GM12878 (cell line): Measurements from ENCODE around the gene LAIR1. TPM values are rescaled to one million over a fixed set of nuclear protein-coding genes. Genes with fewer than 3 reads are reported as not detected.

Experiments used
- ATAC-seq: fragments of 200-7000 bp; cut with Tn5 transposase; 3 replicates; pipeline ENCODE4 v1.9.1; 2020; ENCODE audit warnings: mild to moderate bottlenecking, moderate library complexity
- BruUV-seq: library from RNA; stranded (reverse); fragments of 400-500 nt; replicated peaks from 2 replicates; lab custom pipeline; 2021; lab: Mats Ljungman, UMichigan
- CTCF ChIA-PET: fragments of 300-600 bp; sonication (Branson Sonifier 250); formaldehyde crosslinking; extraction: SDS; loops from one replicate; lab custom pipeline; 2021; ENCODE audit warnings: inconsistent platforms; lab: Yijun Ruan, JAX
- POLR2A ChIA-PET: fragments of 350-600 bp; formaldehyde crosslinking; extraction: SDS; loops from one replicate; lab custom pipeline; 2021; ENCODE audit warnings: inconsistent platforms; lab: Charles Lee
- RAD21 ChIA-PET: fragments of 300-600 bp; sonication (Branson Sonifier 250); formaldehyde crosslinking; loops from one replicate; lab custom pipeline; 2023; ENCODE audit warnings: antibody characterized with exemption; ENCODE audit not compliant: unreplicated experiment; lab: Charles Lee
- SMC1A ChIA-PET: fragments of 300-600 bp; sonication (Branson Sonifier 250); formaldehyde crosslinking; loops from one replicate; lab custom pipeline; 2023; ENCODE audit not compliant: unreplicated experiment, uncharacterized antibody; lab: Charles Lee
- DNase-seq: peaks from one replicate; pipeline ENCODE4 v3.0.0-alpha.2; 2011; ENCODE audit warnings: low read depth, low spot score
- FAIRE-seq: peaks from 3 replicates; lab custom pipeline; 2011; peaks lifted over from hg19 to GRCh38; lab: Jason Lieb, UNC
- H2AFZ ChIP-seq: 2 replicates; pipeline ENCODE4 v1.6.0; 2011; ENCODE audit warnings: low read depth, low read length, control low read depth; ENCODE audit not compliant: control insufficient read depth
- H3K27ac ChIP-seq: 2 replicates; pipeline ENCODE4 v1.5.1; 2011; ENCODE audit warnings: control low read depth; ENCODE audit not compliant: control insufficient read depth, insufficient read depth
- H3K27me3 ChIP-seq, 2 experiments: replicated peaks in 1 of 2; 2 replicates each; pipeline versions ENCODE4 v1.6.0 to v1.6.1; 2011; ENCODE audit warnings: low read length in 1 of 2; ENCODE audit not compliant: control insufficient read depth in 2 of 2, insufficient read depth in 2 of 2
- H3K36me3 ChIP-seq, 2 experiments: 2 replicates each; pipeline ENCODE4 v1.5.1; 2011; ENCODE audit warnings: low read length in 1 of 2; ENCODE audit not compliant: control insufficient read depth in 2 of 2, insufficient read depth in 2 of 2
- H3K4me1 ChIP-seq: 2 replicates; pipeline ENCODE4 v1.6.1; 2011; ENCODE audit warnings: mild to moderate bottlenecking, low read length, moderate library complexity, mixed read lengths; ENCODE audit not compliant: control insufficient read depth, insufficient read depth
- H3K4me2 ChIP-seq: 2 replicates; pipeline ENCODE4 v1.6.0; 2011; ENCODE audit warnings: control low read depth; ENCODE audit not compliant: control insufficient read depth, insufficient read depth
- H3K4me3 ChIP-seq: fragments of 200-600 bp; sonication (generic); 2 replicates; pipeline ENCODE4 v1.5.1; 2016
- H3K79me2 ChIP-seq: 2 replicates; pipeline ENCODE4 v1.6.0; 2011; ENCODE audit warnings: low read length; ENCODE audit not compliant: control insufficient read depth, insufficient read depth
- H3K9ac ChIP-seq: 2 replicates; pipeline ENCODE4 v1.8.0; 2011; ENCODE audit warnings: low read length, control low read depth, mixed read lengths; ENCODE audit not compliant: control insufficient read depth, insufficient read depth
- H3K9me3 ChIP-seq: replicated peaks from 3 replicates; pipeline ENCODE4 v1.5.1; 2011; ENCODE audit warnings: mild to moderate bottlenecking, low read length; ENCODE audit not compliant: control insufficient read depth, insufficient read depth
- H4K20me1 ChIP-seq: 2 replicates; pipeline ENCODE4 v1.6.0; 2011; ENCODE audit not compliant: control insufficient read depth, insufficient read depth
- ATF7 ChIP-seq: fragments of 450-650 bp; IDR thresholded peaks from 2 replicates; pipeline ENCODE4 v1.6.1; 2016; ENCODE audit warnings: low read depth, mild to moderate bottlenecking
- DPF2 ChIP-seq: fragments of 450-650 bp; IDR thresholded peaks from 2 replicates; pipeline ENCODE4 v1.6.1; 2017; ENCODE audit warnings: mild to moderate bottlenecking
- E2F4 ChIP-seq: IDR thresholded peaks from 2 replicates; pipeline ENCODE4 v1.6.1; 2012; ENCODE audit warnings: low read depth, low read length, improper control_type of control experiment
- EED ChIP-seq: sonication (generic); IDR thresholded peaks from 2 replicates; pipeline ENCODE4 v1.6.1; 2016; ENCODE audit warnings: antibody characterized with exemption, low read depth
- ELK1 ChIP-seq: IDR thresholded peaks from 2 replicates; pipeline ENCODE4 v1.6.1; 2012; ENCODE audit warnings: low read depth, low read length, improper control_type of control experiment
- HDAC2 ChIP-seq: fragments of 200-600 bp; sonication (generic); IDR thresholded peaks from 2 replicates; pipeline ENCODE4 v1.6.1; 2017
- NR2C1 ChIP-seq: fragments of 450-650 bp; IDR thresholded peaks from 2 replicates; pipeline ENCODE4 v1.6.1; 2017; ENCODE audit warnings: antibody characterized with exemption, mild to moderate bottlenecking, moderate library complexity
- RAD21 ChIP-seq: IDR thresholded peaks from 2 replicates; pipeline ENCODE4 v1.6.1; 2011; ENCODE audit warnings: mild to moderate bottlenecking, low read depth, low read length, moderate library complexity; ENCODE audit not compliant: insufficient read depth
- RELA ChIP-seq: fragments of 450-650 bp; IDR thresholded peaks from 2 replicates; pipeline ENCODE4 v1.8.0; 2014; ENCODE audit warnings: borderline replicate concordance; ENCODE audit not compliant: partially characterized antibody
- SIX5 ChIP-seq: IDR thresholded peaks from 2 replicates; pipeline ENCODE4 v1.6.1; 2011; ENCODE audit warnings: mild to moderate bottlenecking, low read depth, low read length, moderate library complexity; ENCODE audit not compliant: severe bottlenecking
- STAT1 ChIP-seq: fragments of 450-650 bp; conservative IDR thresholded peaks from 2 replicates; pipeline ENCODE4 v1.6.1; 2014; ENCODE audit warnings: antibody characterized with exemption, mild to moderate bottlenecking
- ZBTB11 ChIP-seq: fragments of 450-650 bp; formaldehyde crosslinking; IDR thresholded peaks from 2 replicates; pipeline ENCODE4 v1.5.0; 2022; ENCODE audit warnings: mild to moderate bottlenecking, missing genetic modification characterization
- ZBTB4 ChIP-seq: fragments of 450-650 bp; formaldehyde crosslinking; IDR thresholded peaks from 2 replicates; pipeline ENCODE4 v1.4.0; 2022; ENCODE audit warnings: mild to moderate bottlenecking, moderate library complexity
- WGBS: methylation state at CpG from one replicate; pipeline ENCODE4 v1.1.6; 2016; ENCODE audit warnings: low lambda C conversion rate; ENCODE audit not compliant: insufficient replicate concordance, insufficient coverage; ENCODE audit errors: missing lambda C conversion rate; 5-methylcytosine and 5-hydroxymethylcytosine counted together
- in situ Hi-C: fragments of 300-500 bp; cut with MboI; formaldehyde crosslinking; loops from 9 replicates; pipeline ENCODE4 v1.14.3; 2018; ENCODE audit warnings: mixed read lengths
- intact Hi-C: fragments of 100-400 bp; cut with micrococcal nuclease; formaldehyde crosslinking; loops from one replicate; pipeline ENCODE4 v1.14.2; 2022; ENCODE audit not compliant: unreplicated experiment
- polyA plus RNA-seq, 11 experiments: library from polyadenylated mRNA; depleted of rRNA in 4 of 11; unstranded in 6 of 11; stranded (reverse) in 5 of 11; fragments of >200 nt; fragmentation: Nextera tagmentation in 4 of 11; fragmentation: Illumina TruSeq in 1 of 11; extraction: Ambion mirVana in 4 of 11; extraction: Trizol in 1 of 11; gene quantifications; 1 replicate in 1 of 11; 2 replicates in 10 of 11; pipeline versions ENCODE4 v1.2.1 to v1.2.3, GENCODE V29; 2011 to 2016; ENCODE audit warnings: inconsistent platforms in 2 of 11, missing spikeins in 2 of 11, low read depth in 1 of 11
- total RNA-seq, 4 experiments: library from RNA; depleted of rRNA in 3 of 4; stranded (reverse); fragments of >200 nt in 3 of 4; fragmentation: Illumina TruSeq in 1 of 4; extraction: Trizol in 1 of 4; gene quantifications; 2 replicates each; pipeline versions ENCODE4 v1.2.1 to v1.2.3, GENCODE V29; 2013 to 2021
- TF ChIP-seq, protein P1 (sequence below): IDR thresholded peaks from 2 replicates; pipeline ENCODE4 v1.6.1; 2011; ENCODE audit warnings: borderline replicate concordance, low read depth, mild to moderate bottlenecking, moderate library complexity, low read length; ENCODE audit not compliant: insufficient read depth, poor library complexity, severe bottlenecking

LAIR1 gene
- total and polyA plus RNA-seq, 10 of the 15 experiments (the other 5 are each of a cell fraction or from before 2014, with no cell fraction given) = 8.6 to 58.2 (median 35.3) TPM

DNA sequence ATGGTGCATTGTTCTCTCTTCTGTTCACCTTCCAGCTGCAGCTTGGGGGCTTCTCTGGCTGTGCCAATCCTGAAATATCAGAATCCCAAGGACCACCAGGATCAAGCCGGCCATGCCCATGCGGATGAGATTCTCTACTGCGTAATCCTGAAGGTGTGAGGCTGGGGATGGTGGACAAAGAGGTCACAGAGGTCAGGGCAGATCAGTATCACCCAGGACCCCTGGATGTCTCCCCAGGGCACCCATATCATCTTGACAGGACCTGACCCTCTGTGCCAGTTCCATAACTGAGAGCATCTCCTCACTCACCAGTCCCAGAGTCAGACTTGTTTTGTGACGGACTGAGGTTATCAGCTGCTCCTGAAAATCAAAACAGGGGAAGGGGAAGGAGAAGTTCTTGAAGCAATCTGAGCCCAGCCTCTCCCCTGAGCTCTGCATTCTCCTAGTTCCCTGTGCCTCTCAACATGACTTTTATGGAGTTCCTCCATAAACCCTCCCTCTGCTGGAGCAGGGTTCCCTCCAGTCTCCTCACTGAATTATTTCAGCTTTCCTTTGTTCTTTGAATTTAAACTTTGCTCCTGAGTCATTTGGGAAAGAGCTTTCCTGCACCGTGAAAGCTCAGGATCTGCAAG, 57.2 kb downstream of the LAIR1 start:
- DNase-seq (no peak), FAIRE-seq (no peak), ATAC-seq (no peak)
- intact Hi-C loops = no loop called here
- Histone ChIP-seq H4K20me1 (no peaks in the 10 kb centered on the region), H3K4me1 (no peaks in the 10 kb centered on the region), H3K4me3 (no peak overlapping the region), H3K9ac (no peak overlapping the region), H3K27ac (no peak overlapping the region), H2AFZ (no peak overlapping the region), H3K36me3 (no peaks in the 10 kb centered on the region), H3K79me2 (no peaks in the 10 kb centered on the region), H3K4me2 (no peak overlapping the region), H3K9me3 (no peaks in the 10 kb centered on the region), H3K27me3 (no peaks in the 10 kb centered on the region; a peak in 1 of 4 replicates)
- ChIA-PET CTCF (no interaction called here), POLR2A (no interaction called here), RAD21 (no interaction called here), SMC1A (no interaction called here)
- in situ Hi-C loops = no loop called here
- WGBS = 55% methylated on average over 5 of the region's 5 CpGs
- no TSS peak for BruUV-seq
- TF ChIP-seq DPF2 (no peak), ATF7 (no peak), SIX5 (no peak), HDAC2 (no peak), RELA (no peak), ZBTB11 (no peak), ELK1 (no peak), EED (no peak), E2F4 (no peak), STAT1 (no peak), RAD21 (no peak), NR2C1 (no peak), ZBTB4 (CRISPR knock-in tag) (no peak)
- TF ChIP-seq, protein P1, sequence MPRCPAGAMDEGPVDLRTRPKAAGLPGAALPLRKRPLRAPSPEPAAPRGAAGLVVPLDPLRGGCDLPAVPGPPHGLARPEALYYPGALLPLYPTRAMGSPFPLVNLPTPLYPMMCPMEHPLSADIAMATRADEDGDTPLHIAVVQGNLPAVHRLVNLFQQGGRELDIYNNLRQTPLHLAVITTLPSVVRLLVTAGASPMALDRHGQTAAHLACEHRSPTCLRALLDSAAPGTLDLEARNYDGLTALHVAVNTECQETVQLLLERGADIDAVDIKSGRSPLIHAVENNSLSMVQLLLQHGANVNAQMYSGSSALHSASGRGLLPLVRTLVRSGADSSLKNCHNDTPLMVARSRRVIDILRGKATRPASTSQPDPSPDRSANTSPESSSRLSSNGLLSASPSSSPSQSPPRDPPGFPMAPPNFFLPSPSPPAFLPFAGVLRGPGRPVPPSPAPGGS = no peak
